NCI-H2171 treated with DMSO at 0.1 percent for 48 hours (cell line): ENCODE results near the gene KCP.
"Not testable (repeated sequence)": the region's sequence is repeated elsewhere in the genome, so short reads cannot be mapped to it uniquely, and the experiment has no call there.

Experiments
- DNase-seq: peaks from one replicate; lab custom pipeline; 2025; lab: John Stamatoyannopoulos, UW

The KCP gene

GRCh38 chr7:128910569-128910945 is at the start of gene KCP:
Gene KCP, minus strand, starts transcription at chr7:128910709. Its CDS starts 33 bp downstream, at chr7:128910676.
- no peak for DNase-seq

- DNase-seq: no peak
Measured at GRCh38 chr7:128959296-128959695, 48.8 kb upstream of the KCP start.

GRCh38 chr7:128955981-128956380 is 45.5 kb upstream of the KCP start:
- DNase-seq: no peak

- DNase-seq: no peak
Measured at GRCh38 chr7:128954830-128955802, 44.6 kb upstream of the KCP start.

- no peak for DNase-seq
Measured at GRCh38 chr7:128954150-128954549, 43.6 kb upstream of the KCP start.

- no peak for DNase-seq
Measured at GRCh38 chr7:128951296-128951695, 40.8 kb upstream of the KCP start.

GRCh38 chr7:128948976-128949760 is 38.7 kb upstream of the KCP start:
- no peak for DNase-seq

GRCh38 chr7:128948312-128948973 is 37.9 kb upstream of the KCP start:
- no peak for DNase-seq

- no peak for DNase-seq
Measured at GRCh38 chr7:128947854-128948253, 37.3 kb upstream of the KCP start.

GRCh38 chr7:128946936-128947830 is 36.7 kb upstream of the KCP start:
- DNase-seq: no peak

- no peak for DNase-seq
Measured at GRCh38 chr7:128945668-128946366, 35.3 kb upstream of the KCP start.

- no peak for DNase-seq
Measured at GRCh38 chr7:128944487-128945236, 34.2 kb upstream of the KCP start.

- not testable (repeated sequence) for DNase-seq
Measured at GRCh38 chr7:128943251-128943650, 32.7 kb upstream of the KCP start.

- no peak for DNase-seq
Measured at GRCh38 chr7:128941946-128942526, 31.5 kb upstream of the KCP start.

GRCh38 chr7:128941323-128941890 is 30.9 kb upstream of the KCP start:
- DNase-seq: no peak

- DNase-seq: no peak
Measured at GRCh38 chr7:128940494-128941322, 30.2 kb upstream of the KCP start.

GRCh38 chr7:128939861-128940410 is 29.4 kb upstream of the KCP start:
- DNase-seq: no peak
